HUES6 (cell line): ENCODE data around the gene COL5A1.

Experiments
- H3K27ac ChIP-seq: 2 replicates; pipeline ENCODE4 v1.7.0; 2013; ENCODE audit warnings: low read depth, mild to moderate bottlenecking, low read length, inconsistent platforms
- H3K27me3 ChIP-seq: 2 replicates; pipeline ENCODE4 v1.6.1; 2013; ENCODE audit warnings: low read length; ENCODE audit not compliant: control insufficient read depth, insufficient read depth
- H3K36me3 ChIP-seq: 2 replicates; pipeline ENCODE4 v1.6.1; 2013; ENCODE audit warnings: low read length; ENCODE audit not compliant: control insufficient read depth, insufficient read depth
- H3K4me1 ChIP-seq: 2 replicates; pipeline ENCODE4 v1.6.1; 2013; ENCODE audit warnings: low read length; ENCODE audit not compliant: control insufficient read depth, insufficient read depth
- H3K4me3 ChIP-seq: 2 replicates; pipeline ENCODE4 v1.5.1; 2013; ENCODE audit warnings: low read depth, low read length
- H3K9ac ChIP-seq: one replicate; pipeline ENCODE4 v1.6.1; 2013; ENCODE audit warnings: mild to moderate bottlenecking, low read length
- H3K9me3 ChIP-seq: 2 replicates; pipeline ENCODE4 v1.6.1; 2013; ENCODE audit warnings: low read depth, low read length; ENCODE audit not compliant: control insufficient read depth, insufficient read depth

Gene COL5A1

DNA sequence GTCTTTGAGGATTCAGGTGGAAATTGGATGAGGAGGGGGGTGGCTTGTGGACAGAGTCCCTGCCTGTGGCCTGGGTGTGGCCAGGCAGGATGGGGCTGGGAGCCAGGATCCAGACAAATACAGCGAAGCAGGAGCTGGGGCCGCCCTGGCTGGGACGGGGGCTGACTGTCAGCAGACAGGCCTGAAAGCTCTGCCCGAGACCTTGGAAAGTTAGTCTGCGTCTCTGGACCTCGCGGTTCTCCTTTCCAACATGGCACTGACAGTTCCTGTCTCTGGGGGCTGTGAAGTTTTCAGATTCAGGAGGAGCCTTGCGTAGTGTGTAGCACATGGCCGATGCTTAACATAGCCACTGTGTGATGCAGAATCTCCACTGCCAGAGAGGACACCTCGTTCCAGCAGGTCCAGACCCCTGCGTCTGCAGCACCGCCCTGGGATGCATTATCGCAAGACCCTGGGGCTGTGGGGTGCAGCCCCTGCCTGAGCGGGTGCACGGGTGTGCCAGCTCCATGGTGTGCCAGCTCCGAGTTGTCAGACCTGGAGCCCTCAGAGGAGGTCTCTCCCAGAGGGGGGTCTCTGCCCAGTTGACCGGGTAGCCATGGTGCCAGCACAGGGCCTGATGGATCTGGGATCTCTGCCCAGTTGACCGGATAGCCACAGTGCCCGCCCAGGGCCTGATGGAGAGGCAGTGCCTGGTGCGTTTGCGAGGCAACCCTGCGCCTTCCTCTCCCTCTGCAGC, 89.3 kb downstream of the COL5A1 start:
- no peak overlapping the region for H3K4me3 ChIP-seq
- no peaks in the 10 kb centered on the region for H3K27me3 ChIP-seq
- no peak overlapping the region for H3K27ac ChIP-seq
- H3K4me1 ChIP-seq: no peaks in the 10 kb centered on the region; the same call in 1 of the 2 replicates
- H3K9ac ChIP-seq: no peak overlapping the region
- no peaks in the 10 kb centered on the region for H3K9me3 ChIP-seq
- H3K36me3 ChIP-seq: peaks cover 27% of the 10 kb centered on the region; the same call in 1 of the 2 replicates

DNA sequence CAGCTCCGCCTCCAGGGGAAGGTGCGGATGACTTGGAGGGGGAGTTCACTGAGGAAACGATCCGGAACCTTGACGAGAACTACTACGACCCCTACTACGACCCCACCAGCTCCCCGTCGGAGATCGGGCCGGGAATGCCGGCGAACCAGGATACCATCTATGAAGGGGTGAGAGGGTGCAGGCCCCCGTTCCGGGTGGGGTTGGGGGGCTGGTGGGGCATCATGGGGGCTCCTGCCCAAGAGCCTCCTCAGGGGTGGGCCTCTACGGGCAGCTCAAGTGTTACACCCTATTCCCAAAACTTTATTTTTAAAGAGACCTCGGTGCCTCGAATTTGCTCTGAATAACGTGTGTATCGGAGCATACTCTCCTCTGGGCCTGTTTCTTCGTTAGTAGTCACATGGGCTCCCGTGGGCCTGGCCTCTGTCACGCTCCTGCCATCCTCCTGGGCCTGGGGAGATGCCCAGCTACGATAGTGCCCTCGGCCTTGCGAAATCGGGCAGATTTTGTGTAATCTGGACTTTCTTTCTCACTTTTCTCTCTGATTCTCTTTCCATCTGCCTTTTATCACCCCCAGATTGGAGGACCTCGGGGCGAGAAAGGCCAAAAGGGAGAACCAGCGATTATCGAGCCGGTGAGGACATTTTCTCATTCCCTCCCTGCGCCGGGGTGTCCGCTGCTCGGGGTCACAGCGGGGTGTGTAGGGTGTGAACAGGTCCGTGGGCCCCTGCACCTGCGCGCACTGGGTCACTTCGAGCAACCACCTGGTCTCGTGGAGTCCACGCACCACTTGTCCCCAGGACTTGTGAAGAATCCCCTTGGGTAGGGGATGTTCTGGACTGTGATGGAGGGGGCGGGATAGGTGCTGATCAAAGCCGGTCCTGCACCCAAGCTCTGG, 90.1 kb downstream of the COL5A1 start:
- no peaks in the 10 kb centered on the region; the same call in 1 of the 2 replicates for H3K4me1 ChIP-seq
- H3K9ac ChIP-seq: no peak overlapping the region
- H3K4me3 ChIP-seq: no peak overlapping the region
- H3K27me3 ChIP-seq: no peaks in the 10 kb centered on the region
- H3K27ac ChIP-seq: no peak overlapping the region
- no peaks in the 10 kb centered on the region for H3K9me3 ChIP-seq
- peaks cover 29% of the 10 kb centered on the region; the same call in 1 of the 2 replicates for H3K36me3 ChIP-seq

DNA sequence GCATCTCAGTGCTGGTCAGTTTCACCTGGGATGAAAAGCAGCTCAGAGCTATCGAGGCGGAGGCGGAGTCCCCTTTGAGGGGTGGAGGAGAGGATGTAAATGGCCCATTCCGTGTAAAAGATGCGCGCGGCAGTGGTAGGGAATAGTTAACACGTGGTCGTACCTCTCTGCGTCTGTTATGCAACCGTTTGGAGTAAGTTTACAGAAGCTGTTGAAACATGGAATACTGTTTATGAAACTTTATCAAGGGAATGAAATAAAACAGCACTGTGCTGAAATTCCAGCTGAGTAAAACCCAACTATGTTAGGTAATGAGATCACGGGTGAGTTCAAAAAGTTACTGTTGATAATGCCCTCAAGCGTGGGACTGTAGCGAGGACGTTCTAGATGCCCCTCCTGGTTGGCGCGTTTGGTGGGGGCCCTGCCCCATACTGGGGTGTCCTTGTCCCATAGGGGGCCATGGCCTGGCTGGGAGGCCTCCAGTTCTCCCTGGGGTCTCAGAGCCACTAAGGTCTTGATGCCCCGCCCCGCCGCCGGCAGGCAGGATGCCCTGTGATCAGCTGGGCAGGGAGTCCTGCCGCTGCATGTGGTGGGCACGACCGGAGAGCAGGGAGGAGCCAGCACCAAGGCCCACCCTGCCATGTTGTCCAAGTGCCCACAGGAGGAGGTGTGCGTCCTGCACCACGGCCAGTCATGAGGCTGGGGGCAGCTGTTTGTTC, 90.9 kb downstream of the COL5A1 start:
- H3K4me3 ChIP-seq: no peak overlapping the region
- no peaks in the 10 kb centered on the region; the same call in 1 of the 2 replicates for H3K4me1 ChIP-seq
- H3K27me3 ChIP-seq: no peaks in the 10 kb centered on the region
- no peak overlapping the region for H3K27ac ChIP-seq
- no peaks in the 10 kb centered on the region for H3K9me3 ChIP-seq
- no peak overlapping the region for H3K9ac ChIP-seq
- peaks cover 32% of the 10 kb centered on the region; the same call in 1 of the 2 replicates for H3K36me3 ChIP-seq

DNA sequence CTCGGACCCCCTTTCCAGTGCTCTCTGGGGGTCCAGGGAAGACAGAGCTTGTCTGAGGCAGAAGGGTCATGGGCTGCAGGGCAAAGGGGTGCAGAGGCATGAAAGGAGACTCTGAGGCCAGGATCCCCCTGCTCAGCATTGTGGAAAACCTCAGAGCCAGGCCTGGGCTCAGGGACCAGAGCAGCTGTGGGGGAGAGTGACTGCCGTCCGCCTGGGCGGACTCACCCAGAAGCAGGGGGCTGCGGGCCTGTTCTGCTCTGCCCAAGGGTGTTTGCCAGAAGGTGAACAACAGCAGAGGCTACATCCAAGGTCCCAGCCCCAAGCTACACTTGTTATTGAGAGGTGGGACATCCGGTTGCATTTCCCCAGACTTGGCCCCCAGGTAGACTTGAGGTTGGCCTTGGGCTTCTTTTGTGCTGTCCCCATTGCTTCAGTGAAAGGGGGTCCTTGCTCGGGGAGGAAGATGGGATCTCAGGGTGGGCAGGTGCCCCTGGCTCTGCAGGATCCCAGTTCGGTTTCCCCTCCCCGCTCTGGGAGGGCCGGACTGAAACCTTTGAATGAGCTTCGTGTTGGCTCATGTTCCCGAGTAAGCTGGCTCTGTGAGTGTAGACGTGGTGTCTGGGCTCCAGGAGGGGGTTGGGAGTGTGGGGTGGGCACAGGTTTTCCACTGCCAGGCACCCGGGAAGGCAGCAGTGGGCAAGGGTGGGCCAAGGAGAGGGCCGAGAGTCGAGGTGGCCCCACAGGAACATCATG, 92.1 kb downstream of the COL5A1 start:
- Histone ChIP-seq H3K27ac (no peak overlapping the region; the same call in 1 of the 2 replicates), H3K9me3 (no peaks in the 10 kb centered on the region), H3K4me1 (no peaks in the 10 kb centered on the region; the same call in 1 of the 2 replicates), H3K27me3 (no peaks in the 10 kb centered on the region), H3K36me3 (peaks cover 32% of the 10 kb centered on the region; the same call in 1 of the 2 replicates), H3K9ac (no peak overlapping the region), H3K4me3 (no peak overlapping the region)

DNA sequence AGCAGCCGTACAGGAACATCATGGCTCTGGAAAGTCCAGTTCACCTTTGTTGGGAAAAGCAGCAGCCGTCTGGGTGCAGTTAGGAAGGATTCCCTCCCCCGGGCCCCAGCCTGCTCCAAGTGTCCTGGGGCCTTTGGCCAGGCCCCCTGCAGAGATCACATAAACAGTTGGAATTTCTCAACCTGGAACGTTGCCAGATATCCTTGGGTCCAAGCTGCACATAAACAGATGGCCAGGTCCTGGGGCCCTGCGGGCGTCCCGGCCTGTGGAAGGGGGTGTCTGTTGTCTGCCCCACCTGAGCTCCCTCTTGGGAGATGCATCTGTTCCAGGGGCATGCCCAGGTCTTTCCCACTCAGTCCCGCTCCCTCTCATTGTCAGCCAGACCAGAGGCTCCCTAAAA, 92.7 kb downstream of the COL5A1 start:
- H3K9me3 ChIP-seq: no peaks in the 10 kb centered on the region
- peaks cover 32% of the 10 kb centered on the region; the same call in 1 of the 2 replicates for H3K36me3 ChIP-seq
- no peaks in the 10 kb centered on the region; the same call in 1 of the 2 replicates for H3K4me1 ChIP-seq
- H3K27me3 ChIP-seq: no peaks in the 10 kb centered on the region
- no peak overlapping the region for H3K4me3 ChIP-seq
- no peak overlapping the region; the same call in 1 of the 2 replicates for H3K27ac ChIP-seq
- no peak overlapping the region for H3K9ac ChIP-seq

DNA sequence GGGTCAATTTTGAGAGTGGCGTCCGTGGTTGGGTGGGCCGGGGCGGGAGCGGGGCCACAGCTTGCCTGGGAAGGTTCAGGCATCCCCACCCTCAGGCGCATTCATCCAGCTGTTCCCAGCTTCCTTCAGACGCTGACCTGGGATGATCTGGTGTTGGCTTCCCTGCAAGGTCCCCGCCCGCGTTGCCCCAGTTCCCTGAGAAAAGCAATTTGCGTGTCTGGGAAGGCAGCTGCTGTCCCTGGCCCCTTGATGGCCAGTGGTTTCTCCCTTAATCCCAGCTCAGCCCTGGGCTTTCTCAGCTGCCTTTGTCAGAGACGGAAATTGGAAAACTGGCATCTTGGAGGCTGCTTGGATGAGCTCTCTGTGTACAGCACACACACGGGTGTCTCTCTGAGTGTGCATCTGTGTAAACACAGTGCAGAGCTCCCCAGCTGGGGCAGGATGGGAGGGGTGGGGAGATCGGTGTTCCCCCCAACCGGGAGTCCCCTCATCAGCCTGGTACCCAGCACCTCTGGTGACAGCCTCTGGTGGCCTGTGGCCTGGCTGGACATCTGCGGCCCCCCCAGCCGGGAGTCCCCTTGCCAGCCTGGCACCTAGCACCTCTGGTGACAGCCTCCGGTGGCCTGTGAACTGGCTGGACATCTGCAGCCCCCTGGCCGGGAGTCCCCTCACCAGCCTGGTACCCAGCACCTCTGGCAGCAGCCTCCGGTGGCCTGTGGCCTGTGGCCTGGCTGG, 94.0 kb downstream of the COL5A1 start:
- no peaks in the 10 kb centered on the region; the same call in 1 of the 2 replicates for H3K4me1 ChIP-seq
- no peaks in the 10 kb centered on the region for H3K9me3 ChIP-seq
- no peak overlapping the region for H3K4me3 ChIP-seq
- H3K36me3 ChIP-seq: peaks cover 25% of the 10 kb centered on the region; the same call in 1 of the 2 replicates
- no peak overlapping the region for H3K27ac ChIP-seq
- no peaks in the 10 kb centered on the region for H3K27me3 ChIP-seq
- H3K9ac ChIP-seq: no peak overlapping the region

DNA sequence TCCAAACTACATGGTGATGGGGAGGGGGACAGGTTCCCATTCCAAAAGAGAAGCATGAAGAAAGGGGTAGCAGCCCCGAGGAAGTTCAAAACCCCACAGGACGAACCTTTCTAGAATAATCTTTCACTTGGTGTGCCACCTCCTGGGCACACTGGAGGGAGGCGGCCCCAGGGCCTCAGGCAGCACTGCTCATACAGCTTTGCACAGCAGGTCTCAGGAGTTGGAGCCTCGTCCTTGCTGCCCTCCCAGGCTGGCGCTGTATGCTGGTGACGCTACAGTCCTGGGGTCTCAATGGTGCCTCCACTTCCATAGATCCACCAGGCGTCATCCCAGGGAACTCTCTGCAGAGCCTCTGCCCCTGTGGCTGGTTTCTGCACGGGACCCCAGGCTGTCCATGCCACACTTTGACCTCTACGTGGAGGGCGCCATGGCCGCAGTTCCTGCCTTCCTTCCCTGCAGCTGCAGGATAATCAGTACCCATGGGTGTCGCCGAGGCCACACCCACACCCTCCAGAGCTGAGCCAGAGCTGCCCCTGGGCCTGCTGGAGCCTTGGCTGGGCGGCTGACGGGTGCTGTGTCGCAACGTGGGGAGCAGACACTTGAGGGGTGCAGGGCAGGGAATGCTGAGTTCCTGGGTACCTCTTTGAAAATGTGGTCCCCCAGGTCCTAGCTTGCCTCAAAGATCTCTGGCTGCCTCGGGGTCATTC, 95.3 kb downstream of the COL5A1 start:
- Histone ChIP-seq H3K9me3 (no peaks in the 10 kb centered on the region), H3K27me3 (no peaks in the 10 kb centered on the region), H3K27ac (no peak overlapping the region), H3K9ac (no peak overlapping the region), H3K4me3 (no peak overlapping the region), H3K36me3 (peaks cover 22% of the 10 kb centered on the region; the same call in 1 of the 2 replicates), H3K4me1 (no peaks in the 10 kb centered on the region; the same call in 1 of the 2 replicates)

DNA sequence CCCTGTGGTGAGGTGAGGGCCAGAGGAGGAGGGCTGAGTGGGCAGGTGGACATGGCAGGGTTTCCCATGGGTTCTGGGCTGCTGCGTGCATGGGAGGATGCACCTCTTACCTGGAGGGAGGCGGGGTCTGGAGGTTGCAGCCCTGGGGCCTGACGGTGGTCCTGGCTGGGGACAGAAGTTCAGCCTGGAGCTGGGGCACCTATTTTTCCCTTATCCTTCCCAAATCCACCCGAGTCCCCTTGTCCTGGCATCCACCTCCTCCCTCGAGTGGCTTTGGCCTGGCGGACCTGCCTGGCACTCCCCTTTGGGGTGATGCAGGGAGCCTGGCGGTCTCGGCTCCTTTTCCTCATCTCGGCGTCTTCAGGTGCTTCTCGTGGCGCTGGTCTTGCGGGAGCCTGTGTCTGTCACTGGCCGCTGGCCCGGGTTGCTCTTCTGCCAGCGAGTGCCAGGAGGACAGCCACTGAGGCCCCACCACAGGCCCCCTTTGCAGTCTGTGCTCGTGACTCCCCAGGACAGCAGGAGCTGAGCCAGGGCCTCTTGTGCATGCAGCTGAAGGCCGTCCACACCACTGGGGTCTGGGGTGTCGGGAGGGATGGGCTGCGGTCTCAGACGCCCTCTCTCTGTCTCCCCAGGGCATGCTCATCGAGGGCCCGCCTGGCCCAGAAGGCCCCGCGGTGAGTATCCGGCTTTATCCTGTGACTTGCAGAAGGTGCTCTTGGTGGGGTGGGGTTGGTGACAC, 96.4 kb downstream of the COL5A1 start:
- Histone ChIP-seq H3K9me3 (no peaks in the 10 kb centered on the region), H3K9ac (no peak overlapping the region), H3K36me3 (peaks cover 13% of the 10 kb centered on the region; the same call in 1 of the 2 replicates), H3K4me3 (no peak overlapping the region), H3K27me3 (no peaks in the 10 kb centered on the region), H3K27ac (no peak overlapping the region), H3K4me1 (no peaks in the 10 kb centered on the region; the same call in 1 of the 2 replicates)
